ENCODE measurements around the gene STAT4. TPM values are rescaled to one million over a fixed set of nuclear protein-coding genes. Genes with fewer than 3 reads are reported as not detected.

STAT4 gene
- total RNA-seq, 1 experiment from 2014 or later, result 0.44 TPM

DNA sequence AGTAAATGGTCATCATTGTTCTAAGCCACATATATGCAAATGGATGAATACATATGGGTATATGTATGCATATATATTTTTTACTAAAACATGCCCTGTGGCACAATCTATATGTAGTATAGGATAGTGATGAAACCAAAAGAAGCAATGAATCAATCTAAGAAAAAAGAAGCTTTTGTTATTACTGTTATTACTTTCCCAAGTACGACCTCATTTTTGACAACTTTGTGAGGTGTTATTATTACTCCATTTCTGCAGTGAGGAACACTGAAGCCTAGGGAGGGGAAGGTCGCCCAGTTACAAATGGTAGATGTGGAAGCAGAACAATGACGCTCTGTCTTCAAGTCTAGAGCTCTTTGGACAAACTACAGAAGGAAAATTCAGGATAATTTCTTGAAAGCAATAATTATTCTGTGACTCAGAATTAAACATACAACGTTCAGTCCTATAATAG is 38.3 kb downstream of the STAT4 start:
- Mint-ChIP-seq H3K27me3 (ENCODE audit: low read depth) (no peaks in the 10 kb centered on the region), H3K4me3 (no peak overlapping the region), H3K4me1 (no peaks in the 10 kb centered on the region), H3K27ac (no peak overlapping the region), H3K36me3 (no peaks in the 10 kb centered on the region), H3K9me3 (no peaks in the 10 kb centered on the region)
- CTCF ChIA-PET, result interaction anchor here (0.6 kb wide), 1 partner anchor 58 kb away, joined by 4 read pairs; no protein-coding TSS in a partner anchor
- ATAC-seq, result no peak
- POLR2A ChIA-PET, result no interaction called here
- no peak for TF ChIP-seq FOXK1 (CRISPR knock-in tag; IDR thresholded peaks at IDR 0.05)
- TF ChIP-seq FOXP4 (CRISPR knock-in tag; IDR thresholded peaks at IDR 0.05), result no peak
- no peak for TF ChIP-seq CREM (CRISPR knock-in tag; IDR thresholded peaks at IDR 0.05)
- no peak for TF ChIP-seq ATF1 (CRISPR knock-in tag; IDR thresholded peaks at IDR 0.05)
- TF ChIP-seq FOXJ3 (CRISPR knock-in tag; IDR thresholded peaks at IDR 0.05; ENCODE audit: borderline replicate concordance), result no peak
- TF ChIP-seq, protein P1, sequence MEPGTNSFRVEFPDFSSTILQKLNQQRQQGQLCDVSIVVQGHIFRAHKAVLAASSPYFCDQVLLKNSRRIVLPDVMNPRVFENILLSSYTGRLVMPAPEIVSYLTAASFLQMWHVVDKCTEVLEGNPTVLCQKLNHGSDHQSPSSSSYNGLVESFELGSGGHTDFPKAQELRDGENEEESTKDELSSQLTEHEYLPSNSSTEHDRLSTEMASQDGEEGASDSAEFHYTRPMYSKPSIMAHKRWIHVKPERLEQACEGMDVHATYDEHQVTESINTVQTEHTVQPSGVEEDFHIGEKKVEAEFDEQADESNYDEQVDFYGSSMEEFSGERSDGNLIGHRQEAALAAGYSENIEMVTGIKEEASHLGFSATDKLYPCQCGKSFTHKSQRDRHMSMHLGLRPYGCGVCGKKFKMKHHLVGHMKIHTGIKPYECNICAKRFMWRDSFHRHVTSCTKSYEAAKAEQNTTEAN (CRISPR knock-in tag; IDR thresholded peaks at IDR 0.05), result no peak
- TF ChIP-seq ZNF396 (CRISPR knock-in tag; IDR thresholded peaks at IDR 0.05; ENCODE audit: borderline replicate concordance), result no peak
- TF ChIP-seq, protein P2, sequence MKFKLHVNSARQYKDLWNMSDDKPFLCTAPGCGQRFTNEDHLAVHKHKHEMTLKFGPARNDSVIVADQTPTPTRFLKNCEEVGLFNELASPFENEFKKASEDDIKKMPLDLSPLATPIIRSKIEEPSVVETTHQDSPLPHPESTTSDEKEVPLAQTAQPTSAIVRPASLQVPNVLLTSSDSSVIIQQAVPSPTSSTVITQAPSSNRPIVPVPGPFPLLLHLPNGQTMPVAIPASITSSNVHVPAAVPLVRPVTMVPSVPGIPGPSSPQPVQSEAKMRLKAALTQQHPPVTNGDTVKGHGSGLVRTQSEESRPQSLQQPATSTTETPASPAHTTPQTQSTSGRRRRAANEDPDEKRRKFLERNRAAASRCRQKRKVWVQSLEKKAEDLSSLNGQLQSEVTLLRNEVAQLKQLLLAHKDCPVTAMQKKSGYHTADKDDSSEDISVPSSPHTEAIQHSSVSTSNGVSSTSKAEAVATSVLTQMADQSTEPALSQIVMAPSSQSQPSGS (CRISPR knock-in tag; IDR thresholded peaks at IDR 0.05; ENCODE audit: borderline replicate concordance, low read depth), result no peak
- no peak for TF ChIP-seq SP1 (CRISPR knock-in tag; conservative IDR thresholded peaks at IDR 0.05)
- TF ChIP-seq IRF2 (CRISPR knock-in tag; IDR thresholded peaks at IDR 0.05; ENCODE audit: borderline replicate concordance, low read depth), result no peak
- TF ChIP-seq PREB (CRISPR knock-in tag; IDR thresholded peaks at IDR 0.05; ENCODE audit: borderline replicate concordance), result no peak
- TF ChIP-seq, protein P3, sequence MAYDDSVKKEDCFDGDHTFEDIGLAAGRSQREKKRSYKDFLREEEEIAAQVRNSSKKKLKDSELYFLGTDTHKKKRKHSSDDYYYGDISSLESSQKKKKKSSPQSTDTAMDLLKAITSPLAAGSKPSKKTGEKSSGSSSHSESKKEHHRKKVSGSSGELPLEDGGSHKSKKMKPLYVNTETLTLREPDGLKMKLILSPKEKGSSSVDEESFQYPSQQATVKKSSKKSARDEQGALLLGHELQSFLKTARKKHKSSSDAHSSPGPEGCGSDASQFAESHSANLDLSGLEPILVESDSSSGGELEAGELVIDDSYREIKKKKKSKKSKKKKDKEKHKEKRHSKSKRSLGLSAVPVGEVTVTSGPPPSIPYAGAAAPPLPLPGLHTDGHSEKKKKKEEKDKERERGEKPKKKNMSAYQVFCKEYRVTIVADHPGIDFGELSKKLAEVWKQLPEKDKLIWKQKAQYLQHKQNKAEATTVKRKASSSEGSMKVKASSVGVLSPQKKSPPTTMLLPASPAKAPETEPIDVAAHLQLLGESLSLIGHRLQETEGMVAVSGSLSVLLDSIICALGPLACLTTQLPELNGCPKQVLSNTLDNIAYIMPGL (CRISPR knock-in tag; IDR thresholded peaks at IDR 0.05), result no peak
- no peak for TF ChIP-seq E2F4 (CRISPR knock-in tag; IDR thresholded peaks at IDR 0.05; ENCODE audit: borderline replicate concordance, low read depth)
- no peak for TF ChIP-seq GRHL2 (CRISPR knock-in tag; IDR thresholded peaks at IDR 0.05; ENCODE audit: insufficient replicate concordance, severe bottlenecking)
- TF ChIP-seq, protein P4, sequence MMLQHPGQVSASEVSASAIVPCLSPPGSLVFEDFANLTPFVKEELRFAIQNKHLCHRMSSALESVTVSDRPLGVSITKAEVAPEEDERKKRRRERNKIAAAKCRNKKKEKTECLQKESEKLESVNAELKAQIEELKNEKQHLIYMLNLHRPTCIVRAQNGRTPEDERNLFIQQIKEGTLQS (CRISPR knock-in tag; conservative IDR thresholded peaks at IDR 0.05), result no peak
- TF ChIP-seq ZNF138 (CRISPR knock-in tag; conservative IDR thresholded peaks at IDR 0.05), result no peak
- no peak for TF ChIP-seq KAT7 (CRISPR knock-in tag; IDR thresholded peaks at IDR 0.05; ENCODE audit: borderline replicate concordance)
- no peak for TF ChIP-seq GTF2I (CRISPR knock-in tag; conservative IDR thresholded peaks at IDR 0.05)
- TF ChIP-seq TP53 (CRISPR knock-in tag; IDR thresholded peaks at IDR 0.05), result no peak
- TF ChIP-seq ZNF232 (CRISPR knock-in tag; IDR thresholded peaks at IDR 0.05), result no peak
- no peak for DNase-seq (ENCODE audit: low spot score)
